Esophagus (tissue), 2 donors: ENCODE data around the gene ATXN7L1. TPM values are rescaled to one million over a fixed set of nuclear protein-coding genes. Genes with fewer than 3 reads are reported as not detected.

Source experiments
- H3K27ac ChIP-seq, 2 donors: one replicate each; pipeline ENCODE4 v1.5.1; 2013; ENCODE audit warnings: low read depth in 2 of 2, mild to moderate bottlenecking in 2 of 2, inconsistent platforms in 1 of 2, low read length in 1 of 2, moderate library complexity in 1 of 2
- H3K27me3 ChIP-seq, 2 donors: one replicate each; pipeline ENCODE4 v1.6.1; 2013; ENCODE audit warnings: low read length in 2 of 2, control low read depth in 1 of 2, mild to moderate bottlenecking in 1 of 2; ENCODE audit not compliant: insufficient read depth in 2 of 2, control insufficient read depth in 1 of 2
- H3K36me3 ChIP-seq, 2 donors: one replicate each; pipeline ENCODE4 v1.6.1; 2013; ENCODE audit warnings: low read length in 1 of 2; ENCODE audit not compliant: control insufficient read depth in 2 of 2, insufficient read depth in 2 of 2
- H3K4me1 ChIP-seq, 2 donors: one replicate each; pipeline ENCODE4 v1.6.1; 2013; ENCODE audit warnings: low read length in 1 of 2; ENCODE audit not compliant: control insufficient read depth in 2 of 2, insufficient read depth in 2 of 2
- H3K4me3 ChIP-seq, 2 donors: one replicate each; pipeline ENCODE4 v1.5.1; 2013; ENCODE audit warnings: low read length in 2 of 2, mild to moderate bottlenecking in 2 of 2, low read depth in 1 of 2, moderate library complexity in 1 of 2
- H3K9me3 ChIP-seq, 2 donors: one replicate each; pipeline ENCODE4 v1.6.1; 2013; ENCODE audit warnings: mild to moderate bottlenecking in 2 of 2, low read depth in 1 of 2, low read length in 1 of 2, moderate library complexity in 1 of 2; ENCODE audit not compliant: control insufficient read depth in 2 of 2, insufficient read depth in 1 of 2
- WGBS, 2 donors: extraction: QIAGEN DNeasy Blood & Tissue Kit; methylation state at CpG; one replicate each; pipeline ENCODE4 v1.1.7; 2013; 5-methylcytosine and 5-hydroxymethylcytosine counted together
- polyA plus RNA-seq, 2 donors: library from polyadenylated mRNA; stranded (reverse); fragments of 200-250 nt; gene quantifications; one replicate each; pipeline ENCODE4 v1.2.3, GENCODE V29; 2013
- donor health status: healthy with polysubstance abuse.
- donor health status: Bipolar disorder and iron deficiency.

ATXN7L1 gene
- polyA plus RNA-seq, 2 donors = 4.0 to 4.8 TPM

- Histone ChIP-seq H3K4me1 (no peaks in the 10 kb centered on the region), H3K9me3 (no peaks in the 10 kb centered on the region), H3K36me3 (no peaks in the 10 kb centered on the region), H3K27me3 (no peaks in the 10 kb centered on the region), H3K4me3 (no peak overlapping the region), H3K27ac (no peak overlapping the region)
- WGBS, 2 donors = 71 to 81% methylated on average over 11 of the region's 11 CpGs
Observed at GRCh38 chr7:105776986-105777910, 99.2 kb downstream of the ATXN7L1 start.

DNA sequence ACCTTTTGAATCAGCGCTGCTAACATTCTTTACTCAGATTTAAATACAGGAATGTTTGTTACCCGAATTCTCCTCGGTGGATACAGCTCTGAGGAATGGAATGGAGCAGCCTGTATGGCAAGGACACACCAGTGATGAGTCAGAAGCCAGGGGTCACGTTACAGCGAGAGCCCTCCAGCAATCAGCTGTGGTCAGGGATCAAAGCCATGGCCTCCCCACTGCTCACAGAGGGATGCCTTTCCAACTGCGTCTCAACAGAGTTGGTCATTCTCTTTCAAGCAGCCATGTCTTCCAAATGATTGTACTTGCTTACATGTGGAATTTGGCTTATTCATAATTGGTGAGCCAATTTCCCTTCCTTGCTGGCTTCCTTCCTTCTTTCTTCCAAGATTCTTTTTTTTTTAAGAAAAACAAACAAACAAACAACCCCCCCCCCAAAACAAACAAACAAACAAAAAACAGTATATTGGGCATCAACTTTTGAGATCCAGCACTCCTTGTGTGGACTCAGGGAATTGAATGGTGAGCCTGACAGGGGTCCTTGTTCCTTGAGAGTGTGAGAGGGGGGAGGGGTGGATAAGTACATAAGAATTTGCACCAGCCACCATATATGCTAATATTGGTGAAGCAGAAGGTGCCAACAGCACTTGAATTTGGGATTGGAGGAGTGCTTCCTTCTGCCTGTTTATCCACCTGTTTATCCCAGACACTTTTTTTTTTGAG lies 100.2 kb downstream of the ATXN7L1 start:
- Histone ChIP-seq H3K27ac (no peak overlapping the region), H3K4me3 (no peak overlapping the region), H3K27me3 (no peaks in the 10 kb centered on the region), H3K9me3 (no peaks in the 10 kb centered on the region), H3K36me3 (no peaks in the 10 kb centered on the region), H3K4me1 (no peaks in the 10 kb centered on the region)
- 65 to 70% methylated on average over 6 of the region's 6 CpGs for WGBS, 2 donors

DNA sequence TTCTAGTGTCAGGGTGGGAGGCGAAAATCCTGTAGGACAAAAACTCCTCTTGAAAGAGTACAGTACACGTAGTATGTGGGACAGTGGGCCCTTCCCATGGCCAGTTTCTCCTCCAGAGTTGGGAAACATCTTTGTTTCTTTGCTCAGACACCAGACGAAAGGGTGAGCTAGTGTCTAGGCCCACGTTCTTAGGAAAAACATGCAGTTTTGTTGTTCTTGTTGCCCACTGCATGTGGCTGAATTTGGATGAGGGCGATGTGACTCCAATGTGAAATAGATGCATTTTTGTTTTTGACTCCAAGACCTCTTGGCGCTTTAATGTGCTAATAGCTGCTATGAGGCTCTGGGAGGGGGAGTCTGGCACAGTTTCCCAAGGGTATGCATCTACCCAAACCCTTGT lies 100.8 kb downstream of the ATXN7L1 start:
- Histone ChIP-seq H3K27me3 (no peaks in the 10 kb centered on the region), H3K27ac (peak overlapping the region in 1 of 2 donors; percentile 4), H3K36me3 (no peaks in the 10 kb centered on the region), H3K9me3 (no peaks in the 10 kb centered on the region), H3K4me3 (no peak overlapping the region), H3K4me1 (no peaks in the 10 kb centered on the region)
- 88 to 93% methylated on average over 6 of the region's 6 CpGs for WGBS, 2 donors

DNA sequence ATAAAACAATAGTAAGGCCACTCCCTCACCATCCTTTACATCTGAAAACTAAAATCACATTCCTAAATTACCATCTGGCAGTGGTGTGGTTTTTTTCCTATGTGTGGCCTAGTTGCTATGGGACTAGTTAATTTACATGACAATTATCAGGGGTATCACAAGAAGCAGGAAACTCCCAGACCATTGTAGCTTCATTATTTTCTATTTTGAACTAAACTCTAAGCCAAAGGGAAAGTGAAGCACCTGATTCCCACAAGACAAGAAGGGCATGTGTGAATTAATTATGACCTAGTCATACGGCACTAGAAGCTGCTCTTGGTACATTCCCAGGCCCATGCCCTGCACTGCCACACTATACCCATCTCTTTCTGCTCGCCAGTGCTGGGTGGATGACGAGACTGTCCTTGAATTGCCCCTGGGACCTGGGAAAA lies 103.4 kb downstream of the ATXN7L1 start:
- WGBS, 2 donors = 91 to 92% methylated on average over 3 of the region's 3 CpGs
- Histone ChIP-seq H3K4me3 (no peak overlapping the region), H3K27me3 (no peaks in the 10 kb centered on the region), H3K4me1 (peaks cover 2 to 3% of the 10 kb centered on the region in 2 donors), H3K9me3 (no peaks in the 10 kb centered on the region), H3K27ac (no peak overlapping the region), H3K36me3 (no peaks in the 10 kb centered on the region)

DNA sequence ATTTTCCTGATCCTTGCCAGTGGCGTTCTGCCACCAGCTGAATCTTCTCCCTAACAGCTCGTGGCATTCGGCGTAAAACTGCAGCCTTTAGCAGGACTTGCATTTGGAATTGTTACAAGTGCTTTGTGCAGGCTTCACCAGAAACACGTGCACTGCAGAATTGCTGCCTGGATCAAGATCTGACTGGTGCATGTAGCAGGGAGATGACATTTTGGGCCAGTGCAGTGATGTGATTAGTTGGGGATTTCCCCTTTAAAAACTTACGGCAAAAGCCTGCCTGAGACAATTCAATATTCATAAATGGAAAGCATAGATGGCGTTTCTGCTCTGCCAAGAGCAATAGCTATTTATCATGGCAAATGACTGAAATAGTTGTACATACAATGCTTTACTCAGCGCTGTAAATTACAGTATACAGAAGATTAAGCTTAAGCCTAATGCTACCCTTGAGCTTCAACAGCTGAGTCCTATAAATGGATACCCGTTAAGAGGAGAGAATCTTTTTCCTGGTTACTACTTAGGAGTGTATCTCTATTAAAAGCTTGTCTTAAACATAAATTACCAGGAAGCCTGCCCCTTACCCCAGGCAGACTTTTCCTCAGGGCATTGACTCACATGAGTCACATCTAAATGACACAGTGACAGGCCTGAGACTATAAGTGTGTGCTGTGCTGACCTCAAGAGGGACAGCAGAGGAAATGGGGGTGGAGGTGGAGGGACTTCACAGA lies 106.3 kb downstream of the ATXN7L1 start:
- Histone ChIP-seq H3K27ac (no peak overlapping the region), H3K27me3 (no peaks in the 10 kb centered on the region)
- WGBS, 2 donors = 28 to 46% methylated on average over 9 of the region's 9 CpGs

DNA sequence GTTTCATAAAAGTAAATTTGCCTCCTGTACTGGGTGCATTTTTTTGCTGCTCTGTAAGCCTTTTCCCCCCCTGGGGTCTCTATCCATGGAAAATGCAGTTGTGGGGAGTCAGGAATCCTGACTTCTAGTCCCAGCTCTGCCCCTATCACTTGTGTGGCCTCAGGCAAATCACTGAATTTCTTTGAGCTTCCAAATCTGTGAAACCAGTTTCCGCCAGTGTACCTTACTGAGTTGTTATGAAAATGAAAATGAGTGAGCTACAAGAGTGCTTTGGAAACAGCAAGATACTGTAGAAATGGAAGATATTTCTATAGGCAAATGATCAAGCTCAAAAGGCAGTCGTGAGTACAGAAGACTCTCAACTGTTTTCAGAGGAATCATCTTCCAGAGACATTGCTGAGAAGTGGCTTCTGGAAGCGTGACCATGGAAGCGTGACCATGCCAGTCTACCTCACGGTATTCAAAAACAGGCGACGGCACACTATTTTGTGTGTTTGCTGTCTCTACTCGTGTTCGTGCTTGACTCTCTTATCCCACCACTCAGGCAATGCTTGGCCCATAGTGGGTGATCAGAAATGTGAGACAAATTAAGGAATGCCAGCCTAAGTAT lies 107.4 kb downstream of the ATXN7L1 start:
- WGBS, 2 donors = 92 to 96% methylated on average over 9 of the region's 9 CpGs
- no peaks in the 10 kb centered on the region for H3K36me3 ChIP-seq

More for the DNA sequence above, 106.3 kb downstream of the ATXN7L1 start:
- no peaks in the 10 kb centered on the region for H3K9me3 ChIP-seq
- H3K4me3 ChIP-seq = no peak overlapping the region
- H3K36me3 ChIP-seq = no peaks in the 10 kb centered on the region
- peaks cover 2 to 3% of the 10 kb centered on the region in 2 donors for H3K4me1 ChIP-seq

DNA sequence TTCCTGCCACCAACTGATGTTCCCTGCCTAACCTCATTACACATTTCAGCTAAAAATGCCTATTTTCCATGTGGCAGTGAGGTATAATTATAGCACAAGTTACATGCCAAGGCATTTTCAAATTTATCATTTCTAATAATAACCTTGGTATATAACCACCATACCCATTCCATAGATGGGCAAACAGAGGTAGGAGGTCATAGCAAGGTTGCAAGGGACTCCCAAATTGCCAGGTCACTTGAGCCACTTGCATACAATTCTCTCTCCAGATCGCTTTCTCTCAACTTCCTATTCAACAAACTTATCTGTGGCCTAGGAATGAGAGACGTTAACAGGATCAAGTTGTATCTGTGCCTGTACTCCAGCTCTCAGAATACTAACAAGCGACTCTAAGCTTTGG lies 108.3 kb downstream of the ATXN7L1 start:
- Histone ChIP-seq H3K9me3 (no peaks in the 10 kb centered on the region), H3K4me3 (no peak overlapping the region), H3K36me3 (no peaks in the 10 kb centered on the region), H3K27ac (no peak overlapping the region), H3K27me3 (no peaks in the 10 kb centered on the region), H3K4me1 (peaks cover 2 to 3% of the 10 kb centered on the region in 2 donors)
- WGBS, 2 donors = 96% methylated on average over 3 of the region's 3 CpGs

More for the DNA sequence above, 107.4 kb downstream of the ATXN7L1 start:
- Histone ChIP-seq H3K9me3 (no peaks in the 10 kb centered on the region), H3K27me3 (no peaks in the 10 kb centered on the region), H3K27ac (no peak overlapping the region), H3K4me3 (no peak overlapping the region), H3K4me1 (peaks cover 2 to 3% of the 10 kb centered on the region in 2 donors)

DNA sequence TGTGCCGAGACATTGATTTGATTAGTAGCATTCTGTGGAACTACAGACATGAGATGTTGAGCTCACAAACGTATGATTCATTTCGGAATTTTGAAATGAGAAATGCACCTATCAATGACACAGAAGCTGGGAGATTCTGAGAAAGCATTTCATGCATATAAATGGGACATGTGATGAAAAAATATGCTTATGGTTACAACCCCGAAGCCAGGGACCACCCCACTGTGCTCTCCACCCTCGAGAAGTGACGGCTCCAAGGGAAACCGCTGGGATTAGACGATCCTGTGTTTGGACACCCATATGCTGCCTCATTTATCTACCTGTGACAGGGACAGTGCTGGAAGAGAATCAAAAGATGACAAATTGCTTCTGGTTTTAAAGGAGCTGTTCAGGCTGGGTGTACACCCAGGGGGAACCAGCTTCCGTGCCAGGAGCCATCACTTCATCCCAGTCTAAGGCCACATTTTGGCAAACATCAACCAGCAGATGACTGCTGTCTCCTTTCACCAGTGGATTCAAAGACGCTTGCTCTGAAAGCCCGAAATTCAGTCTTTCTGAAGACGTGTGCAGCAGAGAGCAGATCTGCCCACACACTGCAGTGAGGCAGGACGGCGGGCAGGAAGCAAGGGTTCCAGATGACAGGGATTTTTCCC lies 109.9 kb downstream of the ATXN7L1 start:
- no peaks in the 10 kb centered on the region for H3K9me3 ChIP-seq
- peaks cover 2 to 5% of the 10 kb centered on the region in 2 donors for H3K4me1 ChIP-seq
- no peaks in the 10 kb centered on the region for H3K36me3 ChIP-seq
- no peak overlapping the region for H3K4me3 ChIP-seq
- no peaks in the 10 kb centered on the region for H3K27me3 ChIP-seq
- WGBS, 2 donors = 71 to 79% methylated on average over 14 of the region's 14 CpGs
- H3K27ac ChIP-seq = no peak overlapping the region
